Neuronal stem cell (in vitro differentiated cells): ENCODE measurements around the gene AGPS.
"Not testable (repeated sequence)": the region's sequence is repeated elsewhere in the genome, so short reads cannot be mapped to it uniquely, and the experiment has no call there.

Source experiments
- DNase-seq: peaks from one replicate; pipeline ENCODE4 v3.0.0-alpha.2; 2013; ENCODE audit warnings: low spot score
- H2AFZ ChIP-seq: one replicate; pipeline ENCODE4 v1.6.1; 2013; ENCODE audit warnings: mild to moderate bottlenecking, low read length, inconsistent platforms
- H2AK5ac ChIP-seq: 2 replicates; pipeline ENCODE4 v1.6.1; 2013; ENCODE audit warnings: low read depth, mild to moderate bottlenecking, inconsistent platforms, low read length, moderate library complexity, mixed read lengths
- H2BK120ac ChIP-seq: 2 replicates; pipeline ENCODE4 v1.6.1; 2013; ENCODE audit warnings: low read depth, mild to moderate bottlenecking, inconsistent platforms, low read length, moderate library complexity, mixed read lengths
- H2BK12ac ChIP-seq: one replicate; pipeline ENCODE4 v1.6.1; 2013; ENCODE audit warnings: low read length, inconsistent platforms
- H2BK15ac ChIP-seq: 2 replicates; pipeline ENCODE4 v1.6.1; 2013; ENCODE audit warnings: mild to moderate bottlenecking, low read length, inconsistent platforms, mixed read lengths
- H2BK5ac ChIP-seq: one replicate; pipeline ENCODE4 v1.6.1; 2013; ENCODE audit warnings: inconsistent platforms, mild to moderate bottlenecking, low read length, moderate library complexity
- H3K14ac ChIP-seq: one replicate; pipeline ENCODE4 v1.6.1; 2013; ENCODE audit warnings: low read length, inconsistent platforms
- H3K18ac ChIP-seq: 2 replicates; pipeline ENCODE4 v1.6.1; 2013; ENCODE audit warnings: low read length, inconsistent platforms
- H3K23ac ChIP-seq: 2 replicates; pipeline ENCODE4 v1.6.1; 2013; ENCODE audit warnings: low read depth, mild to moderate bottlenecking, mixed read lengths, low read length, inconsistent platforms; ENCODE audit not compliant: poor library complexity
- H3K27ac ChIP-seq: replicated peaks from 3 replicates; pipeline ENCODE4 v1.5.1; 2013; ENCODE audit warnings: low read length, inconsistent platforms
- H3K27me3 ChIP-seq, 3 experiments: 2 replicates each; pipeline ENCODE4 v1.6.1; 2013; ENCODE audit warnings: low read length in 3 of 3, mild to moderate bottlenecking in 2 of 3, inconsistent platforms in 1 of 3, low read depth in 1 of 3, mixed read lengths in 1 of 3, moderate library complexity in 1 of 3; ENCODE audit not compliant: control insufficient read depth in 3 of 3, insufficient read depth in 3 of 3
- H3K36me3 ChIP-seq, 2 donors: replicated peaks in 1 of 2; 2 replicates each; pipeline ENCODE4 v1.6.1; 2013; ENCODE audit warnings: low read length in 2 of 2; ENCODE audit not compliant: control insufficient read depth in 2 of 2, insufficient read depth in 2 of 2
- H3K4ac ChIP-seq: 2 replicates; pipeline ENCODE4 v1.6.1; 2013; ENCODE audit warnings: inconsistent platforms, mild to moderate bottlenecking, low read length, moderate library complexity
- H3K4me1 ChIP-seq, 2 donors: 1 replicate in 1 of 2; 2 replicates in 1 of 2; pipeline ENCODE4 v1.6.1; 2013; ENCODE audit warnings: low read length in 2 of 2, low read depth in 1 of 2; ENCODE audit not compliant: control insufficient read depth in 2 of 2, insufficient read depth in 1 of 2
- H3K4me2 ChIP-seq: one replicate; pipeline ENCODE4 v1.6.1; 2013; ENCODE audit warnings: mild to moderate bottlenecking, low read length, inconsistent platforms; ENCODE audit not compliant: insufficient read depth, poor library complexity, severe bottlenecking
- H3K4me3 ChIP-seq, 2 donors: 2 replicates each; pipeline ENCODE4 v1.5.1; 2013; ENCODE audit warnings: low read length in 2 of 2, mild to moderate bottlenecking in 2 of 2, inconsistent platforms in 1 of 2, moderate library complexity in 1 of 2
- H3K79me1 ChIP-seq: one replicate; pipeline ENCODE4 v1.6.1; 2013; ENCODE audit warnings: low read depth, mild to moderate bottlenecking, inconsistent platforms, low read length, moderate library complexity
- H3K9ac ChIP-seq: one replicate; pipeline ENCODE4 v1.6.1; 2013; ENCODE audit warnings: mild to moderate bottlenecking, low read depth, low read length, inconsistent platforms; ENCODE audit not compliant: poor library complexity
- H3K9me3 ChIP-seq, 2 donors: replicated peaks in 1 of 2; 2 replicates each; pipeline versions ENCODE3 to v1.6.1; 2013; ENCODE audit warnings: low read length in 2 of 2, mild to moderate bottlenecking in 2 of 2, inconsistent platforms in 1 of 2, low read depth in 1 of 2, mixed read lengths in 1 of 2, moderate library complexity in 1 of 2; ENCODE audit not compliant: control insufficient read depth in 2 of 2, insufficient read depth in 1 of 2
- H4K8ac ChIP-seq: one replicate; pipeline ENCODE4 v1.6.1; 2013; ENCODE audit warnings: low read depth, mild to moderate bottlenecking, inconsistent platforms, low read length, moderate library complexity
- H4K91ac ChIP-seq: one replicate; pipeline ENCODE4 v1.6.1; 2013; ENCODE audit warnings: low read length, low read depth, mild to moderate bottlenecking, inconsistent platforms; ENCODE audit not compliant: poor library complexity
- WGBS, 2 donors: extraction: QIAGEN DNeasy Blood & Tissue Kit; methylation state at CpG; one replicate each; pipeline ENCODE4 v1.1.7; 2013; ENCODE audit warnings: missing lambda C conversion rate in 2 of 2, mixed read lengths in 1 of 2; ENCODE audit not compliant: insufficient read length in 2 of 2, insufficient replicate concordance in 1 of 2; ENCODE audit errors: extremely low coverage in 2 of 2; 5-methylcytosine and 5-hydroxymethylcytosine counted together

Gene AGPS

GRCh38 chr2:177351121-177351520 lies 41.5 kb upstream of the AGPS start:
- not testable (repeated sequence) for H2BK12ac ChIP-seq, DNase-seq, H2AK5ac ChIP-seq, H3K79me1 ChIP-seq, H2AFZ ChIP-seq, H2BK120ac ChIP-seq, H3K14ac ChIP-seq, H3K4me1 ChIP-seq, H3K27ac ChIP-seq, H3K9ac ChIP-seq, H3K4me3 ChIP-seq, H2BK15ac ChIP-seq, H3K27me3 ChIP-seq, H3K36me3 ChIP-seq, H3K9me3 ChIP-seq, H4K91ac ChIP-seq, H3K23ac ChIP-seq, H2BK5ac ChIP-seq, H4K8ac ChIP-seq, H3K4ac ChIP-seq, H3K4me2 ChIP-seq, H3K18ac ChIP-seq
- no CpG with 5 or more reads among the region's 1 CpG for WGBS, 2 donors

GRCh38 chr2:177352441-177353186 lies 40.0 kb upstream of the AGPS start:
- no peak overlapping the region for H3K18ac ChIP-seq
- no peak overlapping the region for H3K27ac ChIP-seq
- H2AFZ ChIP-seq: no peak overlapping the region
- peaks cover 0 to 3% of the 10 kb centered on the region in 2 donors for H3K9me3 ChIP-seq
- no peaks in the 10 kb centered on the region for H3K36me3 ChIP-seq
- no peaks in the 10 kb centered on the region for H3K79me1 ChIP-seq
- H3K4me1 ChIP-seq: peaks cover 7 to 8% of the 10 kb centered on the region in 2 donors
- no peak overlapping the region for H4K91ac ChIP-seq
- no peak overlapping the region for H2BK12ac ChIP-seq
- H2BK120ac ChIP-seq: no peak overlapping the region
- no peak overlapping the region for H3K9ac ChIP-seq
- no peak overlapping the region for H2BK5ac ChIP-seq
- WGBS, 2 donors: no CpG with 5 or more reads among the region's 4 CpGs
- no peak overlapping the region for H3K4me3 ChIP-seq
- no peak for DNase-seq
- no peak overlapping the region for H2AK5ac ChIP-seq
- H3K4me2 ChIP-seq: no peak overlapping the region
- H3K27me3 ChIP-seq: no peaks in the 10 kb centered on the region
- H3K4ac ChIP-seq: no peak overlapping the region
- no peak overlapping the region for H2BK15ac ChIP-seq
- H3K14ac ChIP-seq: no peak overlapping the region
- H4K8ac ChIP-seq: no peak overlapping the region
- no peak overlapping the region for H3K23ac ChIP-seq

GRCh38 chr2:177353187-177353478 lies 39.4 kb upstream of the AGPS start:
- no peak overlapping the region for H2BK120ac ChIP-seq
- H2BK5ac ChIP-seq: no peak overlapping the region

GRCh38 chr2:177354541-177354940 lies 38.0 kb upstream of the AGPS start:
- WGBS, 2 donors: no CpG with 5 or more reads among the region's 3 CpGs
- not testable (repeated sequence) for H3K4me2 ChIP-seq, H3K23ac ChIP-seq, H3K9me3 ChIP-seq, H3K4me1 ChIP-seq, H3K4me3 ChIP-seq, H3K36me3 ChIP-seq, H3K18ac ChIP-seq, DNase-seq, H2AK5ac ChIP-seq, H3K27ac ChIP-seq, H3K9ac ChIP-seq, H2BK12ac ChIP-seq, H4K91ac ChIP-seq, H4K8ac ChIP-seq, H2BK120ac ChIP-seq, H2AFZ ChIP-seq, H2BK5ac ChIP-seq, H3K4ac ChIP-seq, H3K14ac ChIP-seq, H3K27me3 ChIP-seq, H2BK15ac ChIP-seq, H3K79me1 ChIP-seq

More at GRCh38 chr2:177353187-177353478, 39.4 kb upstream of the AGPS start:
- Histone ChIP-seq H3K18ac (no peak overlapping the region), H3K23ac (no peak overlapping the region), H3K36me3 (no peaks in the 10 kb centered on the region), H3K4me3 (no peak overlapping the region), H3K4ac (no peak overlapping the region), H3K9me3 (peaks cover 0 to 3% of the 10 kb centered on the region in 2 donors), H3K79me1 (no peaks in the 10 kb centered on the region), H4K91ac (no peak overlapping the region), H3K4me1 (peaks cover 7 to 8% of the 10 kb centered on the region in 2 donors), H3K27ac (no peak overlapping the region), H3K27me3 (no peaks in the 10 kb centered on the region), H4K8ac (no peak overlapping the region), H2BK12ac (no peak overlapping the region), H3K4me2 (no peak overlapping the region), H3K9ac (no peak overlapping the region), H2BK15ac (no peak overlapping the region), H2AK5ac (no peak overlapping the region), H3K14ac (no peak overlapping the region), H2AFZ (no peak overlapping the region)
- DNase-seq: no peak
- WGBS, 2 donors: no CpG with 5 or more reads among the region's 2 CpGs
